OCI-LY7 (cell line): ENCODE measurements around the gene THAP11. TPM values are rescaled to one million over a fixed set of nuclear protein-coding genes. Genes with fewer than 3 reads are reported as not detected.

Experiments
- BruUV-seq: library from RNA; stranded (reverse); fragments of 400-500 nt; replicated peaks from 2 replicates; lab custom pipeline; 2021; lab: Mats Ljungman, UMichigan
- CTCF ChIA-PET: fragments of 300-600 bp; sonication (Branson Sonifier 250); formaldehyde crosslinking; loops from one replicate; lab custom pipeline; 2022; ENCODE audit warnings: antibody characterized with exemption; ENCODE audit not compliant: unreplicated experiment; lab: Charles Lee
- POLR2A ChIA-PET: fragments of 300-600 bp; sonication (Branson Sonifier 250); formaldehyde crosslinking; loops from one replicate; lab custom pipeline; 2022; ENCODE audit warnings: antibody characterized with exemption; lab: Charles Lee
- DNase-seq: peaks from one replicate; pipeline ENCODE4 v3.0.0-alpha.2; 2015; ENCODE audit warnings: low spot score
- H2AFZ ChIP-seq: fragments of 200-600 bp; sonication (generic), shearing (Covaris generic); 2 replicates; pipeline ENCODE4 v1.6.1; 2014; ENCODE audit warnings: mild to moderate bottlenecking, antibody characterized with exemption, low read length, moderate library complexity
- H3K27ac ChIP-seq: fragments of 200-600 bp; sonication (generic); 2 replicates; pipeline ENCODE4 v1.5.1; 2014; ENCODE audit warnings: mixed run types, low read depth, mild to moderate bottlenecking, moderate library complexity, low read length, inconsistent platforms; ENCODE audit not compliant: poor library complexity, severe bottlenecking
- H3K36me3 ChIP-seq: fragments of 200-600 bp; sonication (generic); 2 replicates; pipeline ENCODE4 v1.6.1; 2014; ENCODE audit warnings: mild to moderate bottlenecking, antibody characterized with exemption, low read length, moderate library complexity, mixed read lengths; ENCODE audit not compliant: insufficient read depth
- H3K4me1 ChIP-seq: fragments of 200-600 bp; sonication (generic); 2 replicates; pipeline ENCODE4 v1.5.1; 2014; ENCODE audit warnings: mild to moderate bottlenecking, low read length; ENCODE audit not compliant: insufficient read depth, poor library complexity, severe bottlenecking
- H3K4me2 ChIP-seq: fragments of 200-600 bp; sonication (generic); 2 replicates; pipeline ENCODE4 v1.6.1; 2014; ENCODE audit warnings: mild to moderate bottlenecking, low read length
- H3K4me3 ChIP-seq: fragments of 200-600 bp; sonication (generic); 2 replicates; pipeline ENCODE4 v1.5.1; 2014; ENCODE audit warnings: mild to moderate bottlenecking, low read depth, low read length; ENCODE audit not compliant: poor library complexity, severe bottlenecking
- H3K79me2 ChIP-seq: fragments of 200-600 bp; sonication (generic); 2 replicates; pipeline ENCODE4 v1.6.1; 2016; ENCODE audit warnings: low read depth, mild to moderate bottlenecking, low read length, moderate library complexity, mixed read lengths; ENCODE audit not compliant: insufficient read depth
- H3K9me2 ChIP-seq: fragments of 200-600 bp; sonication (generic); 2 replicates; pipeline ENCODE4 v1.6.1; 2016; ENCODE audit warnings: mild to moderate bottlenecking, low read length, mixed read lengths; ENCODE audit not compliant: insufficient read depth
- H3K9me3 ChIP-seq: fragments of 200-600 bp; sonication (generic); 2 replicates; pipeline ENCODE4 v1.6.1; 2014; ENCODE audit warnings: mild to moderate bottlenecking, mixed run types, low read length, mixed read lengths
- H4K20me1 ChIP-seq: fragments of 200-600 bp; sonication (generic); 2 replicates; pipeline ENCODE4 v1.6.1; 2014; ENCODE audit warnings: mild to moderate bottlenecking, antibody characterized with exemption, low read length, moderate library complexity, mixed read lengths; ENCODE audit not compliant: insufficient read depth
- CTCF ChIP-seq: fragments of 200-600 bp; sonication (generic); conservative IDR thresholded peaks from 2 replicates; pipeline ENCODE4 v1.5.1; 2014; ENCODE audit warnings: mild to moderate bottlenecking, antibody characterized with exemption, low read length, moderate library complexity, mixed read lengths
- EZH2phosphoT487 ChIP-seq: fragments of 200-600 bp; sonication (generic); IDR thresholded peaks from 2 replicates; pipeline ENCODE4 v1.6.1; 2018; ENCODE audit warnings: low read depth, borderline replicate concordance, mild to moderate bottlenecking, mixed run types, antibody characterized with exemption, low read length, moderate library complexity, mixed read lengths
- intact Hi-C: fragments of 100-400 bp; cut with micrococcal nuclease; formaldehyde crosslinking; loops from one replicate; pipeline ENCODE4 v1.10.0; 2022; ENCODE audit not compliant: unreplicated experiment
- total RNA-seq, 2 experiments: library from RNA; depleted of rRNA in 1 of 2; stranded (reverse); fragments of >200 nt in 1 of 2; shearing (Covaris generic) in 1 of 2; gene quantifications; 2 replicates each; pipeline ENCODE4 v1.2.3, GENCODE V29; 2014 to 2022

The THAP11 gene
- total RNA-seq, 2 experiments from 2014 or later = 39.5 to 66.3 TPM

GRCh38 chr16:67825906-67826305 lies 16.2 kb upstream of the THAP11 start:
- H3K27ac ChIP-seq = no peak overlapping the region
- TF ChIP-seq EZH2phosphoT487 (no peak), CTCF (no peak)
- no TSS peak for BruUV-seq
- DNase-seq = no peak
- no peaks in the 10 kb centered on the region for H3K9me2 ChIP-seq
- H2AFZ ChIP-seq = no peak overlapping the region
- no peaks in the 10 kb centered on the region for H3K4me1 ChIP-seq
- ChIA-PET POLR2A (interaction anchor here (1.0 kb wide), 1 partner anchor 10 kb away, joined by 3 read pairs; no protein-coding TSS in a partner anchor), CTCF (no interaction called here)
- no peaks in the 10 kb centered on the region for H3K9me3 ChIP-seq
- H4K20me1 ChIP-seq = no peaks in the 10 kb centered on the region
- intact Hi-C loops = no loop called here
- H3K4me2 ChIP-seq = no peak overlapping the region
- H3K36me3 ChIP-seq = peaks cover 5% of the 10 kb centered on the region; the same call in 1 of the 2 replicates
- H3K4me3 ChIP-seq = no peak overlapping the region
- H3K79me2 ChIP-seq = no peaks in the 10 kb centered on the region

- TF ChIP-seq EZH2phosphoT487 = no peak
- TF ChIP-seq CTCF = no peak
- Histone ChIP-seq H3K36me3 (peaks cover 15% of the 10 kb centered on the region; the same call in 1 of the 2 replicates), H3K4me1 (peaks cover 6% of the 10 kb centered on the region), H3K4me3 (no peak overlapping the region), H3K79me2 (peaks cover 5% of the 10 kb centered on the region; the same call in 1 of the 2 replicates), H2AFZ (no peak overlapping the region), H3K9me3 (no peaks in the 10 kb centered on the region), H3K4me2 (no peak overlapping the region), H4K20me1 (no peaks in the 10 kb centered on the region), H3K27ac (no peak overlapping the region), H3K9me2 (no peaks in the 10 kb centered on the region)
- POLR2A ChIA-PET = no interaction called here
- BruUV-seq = no TSS peak
- intact Hi-C loops = no loop called here
- CTCF ChIA-PET = interaction anchor here (0.6 kb wide), 1 partner anchor 137 kb away, joined by 3 read pairs; no protein-coding TSS in a partner anchor
- no peak for DNase-seq
Observed at GRCh38 chr16:67828651-67829050, 13.5 kb upstream of the THAP11 start.

- DNase-seq = no peak
- Histone ChIP-seq H3K9me3 (no peaks in the 10 kb centered on the region), H3K79me2 (peaks cover 5% of the 10 kb centered on the region; the same call in 1 of the 2 replicates), H3K4me2 (peak overlapping the region; percentile 86), H3K9me2 (no peaks in the 10 kb centered on the region), H4K20me1 (no peaks in the 10 kb centered on the region), H3K4me3 (peak overlapping the region; percentile 73), H3K4me1 (peaks cover 10% of the 10 kb centered on the region), H2AFZ (peak overlapping the region; percentile 80; the same call in 1 of the 2 replicates), H3K36me3 (peaks cover 15% of the 10 kb centered on the region; the same call in 1 of the 2 replicates), H3K27ac (no peak overlapping the region)
- intact Hi-C loops = no loop called here
- ChIA-PET POLR2A (interaction anchor here (0.8 kb wide), 1 partner anchor 114 kb away, joined by 3 read pairs; the partner anchor contains the start of gene GFOD2), CTCF (interaction anchor here (1.5 kb wide), 1 partner anchor 13 kb away, joined by 5 read pairs; the partner anchor contains the start of gene NUTF2)
- no TSS peak for BruUV-seq
- TF ChIP-seq EZH2phosphoT487 = no peak
- TF ChIP-seq CTCF = no peak
Observed at GRCh38 chr16:67833030-67833414, 9.1 kb upstream of the THAP11 start.
